KMS-11 (cell line): ENCODE data around the gene MVK.

Experiments
- H2AFZ ChIP-seq: fragments of 200-600 bp; sonication (generic); 2 replicates; pipeline ENCODE4 v1.6.1; 2016; ENCODE audit warnings: antibody characterized with exemption, mixed run types, low read depth
- H3K27ac ChIP-seq: fragments of 200-600 bp; sonication (generic); 2 replicates; pipeline ENCODE4 v1.6.1; 2016; ENCODE audit warnings: mild to moderate bottlenecking, mixed run types
- H3K27me3 ChIP-seq: fragments of 200-600 bp; sonication (generic); 2 replicates; pipeline ENCODE4 v1.6.1; 2017; ENCODE audit warnings: mild to moderate bottlenecking, low read depth, mixed run types, moderate library complexity; ENCODE audit not compliant: insufficient read depth
- H3K36me3 ChIP-seq: fragments of 200-600 bp; sonication (generic); 2 replicates; pipeline ENCODE4 v1.6.1; 2017; ENCODE audit warnings: mild to moderate bottlenecking, mixed run types; ENCODE audit not compliant: insufficient read depth
- H3K4me1 ChIP-seq: fragments of 200-600 bp; sonication (generic); 2 replicates; pipeline ENCODE4 v1.6.1; 2016; ENCODE audit warnings: mild to moderate bottlenecking, low read depth, mixed run types; ENCODE audit not compliant: poor library complexity, severe bottlenecking
- H3K4me2 ChIP-seq: fragments of 200-600 bp; sonication (generic); 2 replicates; pipeline ENCODE4 v1.7.0; 2016; ENCODE audit warnings: mild to moderate bottlenecking, mixed run types
- H3K4me3 ChIP-seq: fragments of 200-600 bp; sonication (generic); IDR thresholded peaks from 2 replicates; pipeline ENCODE4 v1.6.1; 2017; ENCODE audit warnings: low read depth, low read length, mixed read lengths; ENCODE audit not compliant: insufficient read depth
- H3K79me2 ChIP-seq: fragments of 200-600 bp; sonication (generic); 2 replicates; pipeline ENCODE4 v1.6.1; 2016; ENCODE audit warnings: low read depth, mixed run types; ENCODE audit not compliant: insufficient read depth
- H3K9ac ChIP-seq: fragments of 200-600 bp; sonication (generic); 2 replicates; pipeline ENCODE4 v1.6.1; 2016; ENCODE audit warnings: mild to moderate bottlenecking, mixed run types
- H4K20me1 ChIP-seq: fragments of 200-600 bp; sonication (generic); 2 replicates; pipeline ENCODE4 v1.6.1; 2016; ENCODE audit warnings: mild to moderate bottlenecking, mixed run types; ENCODE audit not compliant: insufficient read depth
- CTCF ChIP-seq: fragments of 200-600 bp; sonication (generic); conservative IDR thresholded peaks from 2 replicates; pipeline ENCODE4 v1.6.1; 2017; ENCODE audit warnings: low read depth, mild to moderate bottlenecking, antibody characterized with exemption, low read length, moderate library complexity, mixed read lengths

The MVK gene

DNA sequence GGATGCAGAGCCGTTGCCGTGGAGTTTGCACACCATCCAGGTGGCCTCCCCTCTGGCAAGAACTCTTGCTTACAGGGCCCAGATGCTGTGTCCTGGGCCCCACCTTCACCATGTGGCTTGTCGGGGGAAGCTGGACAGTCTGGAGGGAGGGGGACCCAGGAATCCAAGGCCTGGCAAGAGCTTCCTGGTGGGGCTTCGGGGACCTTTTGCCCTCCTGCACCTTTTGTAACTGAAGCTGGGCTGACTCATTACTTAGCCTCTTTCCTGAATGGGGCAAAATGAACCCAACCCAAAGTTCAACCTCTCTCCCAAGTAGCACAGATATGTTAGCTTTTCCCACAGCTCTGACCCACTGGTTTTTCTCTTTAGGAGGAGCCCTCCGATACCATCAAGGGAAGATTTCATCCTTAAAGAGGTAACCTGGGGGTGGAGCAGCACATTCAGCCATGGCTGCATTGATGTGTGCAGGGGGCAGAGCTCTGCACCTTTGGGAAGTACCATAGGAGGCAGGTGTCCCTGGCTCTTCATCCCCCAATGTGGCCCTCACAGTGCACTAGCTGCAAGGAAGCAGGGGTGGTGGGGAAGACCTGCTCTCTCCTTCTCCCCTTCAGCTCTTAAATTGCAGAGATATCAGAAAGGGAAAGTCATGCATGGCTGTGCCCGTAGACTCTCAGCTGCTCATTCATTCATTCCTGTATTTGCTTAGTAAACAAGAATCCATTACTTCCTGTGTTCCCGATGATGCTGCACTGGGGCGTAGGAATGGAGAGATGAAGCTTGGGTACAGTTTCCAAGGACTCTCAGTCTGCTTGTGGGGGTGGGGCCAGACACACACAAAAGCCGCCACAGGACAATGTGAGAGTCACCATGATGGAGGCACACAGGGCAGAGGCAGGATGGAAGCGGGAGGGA lies 13.0 kb downstream of the MVK start:
- no peak overlapping the region for H3K9ac ChIP-seq
- no peaks in the 10 kb centered on the region for H3K79me2 ChIP-seq
- H4K20me1 ChIP-seq: no peaks in the 10 kb centered on the region
- no peaks in the 10 kb centered on the region for H3K27me3 ChIP-seq
- H3K4me3 ChIP-seq: no peak overlapping the region
- no peak overlapping the region for H3K27ac ChIP-seq
- no peak overlapping the region for H3K4me2 ChIP-seq
- H2AFZ ChIP-seq: no peak overlapping the region
- no peaks in the 10 kb centered on the region for H3K4me1 ChIP-seq
- no peak for TF ChIP-seq CTCF
- H3K36me3 ChIP-seq: no peaks in the 10 kb centered on the region

GRCh38 chr12:109587921-109588320 lies 14.3 kb downstream of the MVK start:
- H3K27ac ChIP-seq: no peak overlapping the region
- H3K4me1 ChIP-seq: no peaks in the 10 kb centered on the region
- TF ChIP-seq CTCF: no peak
- H3K4me2 ChIP-seq: no peak overlapping the region
- H4K20me1 ChIP-seq: no peaks in the 10 kb centered on the region
- no peaks in the 10 kb centered on the region for H3K79me2 ChIP-seq
- no peak overlapping the region for H3K9ac ChIP-seq
- H3K27me3 ChIP-seq: no peaks in the 10 kb centered on the region
- H2AFZ ChIP-seq: no peak overlapping the region
- no peaks in the 10 kb centered on the region for H3K36me3 ChIP-seq
- no peak overlapping the region for H3K4me3 ChIP-seq

- Histone ChIP-seq H3K9ac (no peak overlapping the region), H3K36me3 (no peaks in the 10 kb centered on the region)
Measured at GRCh38 chr12:109588461-109589239, 15.1 kb downstream of the MVK start.

GRCh38 chr12:109589240-109589590 lies 15.6 kb downstream of the MVK start:
- no peak for TF ChIP-seq CTCF
- Histone ChIP-seq H3K27me3 (no peaks in the 10 kb centered on the region), H3K9ac (no peak overlapping the region), H3K4me1 (no peaks in the 10 kb centered on the region), H3K4me3 (no peak overlapping the region), H3K4me2 (no peak overlapping the region), H4K20me1 (no peaks in the 10 kb centered on the region), H3K79me2 (no peaks in the 10 kb centered on the region), H3K27ac (no peak overlapping the region), H2AFZ (no peak overlapping the region), H3K36me3 (no peaks in the 10 kb centered on the region)

More at GRCh38 chr12:109588461-109589239, 15.1 kb downstream of the MVK start:
- H3K27ac ChIP-seq: no peak overlapping the region
- no peak overlapping the region for H3K4me3 ChIP-seq
- H3K4me1 ChIP-seq: no peaks in the 10 kb centered on the region
- no peaks in the 10 kb centered on the region for H3K79me2 ChIP-seq
- TF ChIP-seq CTCF: no peak
- H3K27me3 ChIP-seq: no peaks in the 10 kb centered on the region
- H3K4me2 ChIP-seq: no peak overlapping the region
- no peaks in the 10 kb centered on the region for H4K20me1 ChIP-seq
- no peak overlapping the region for H2AFZ ChIP-seq
